Measurements from ENCODE around the gene XXYLT1. TPM values are rescaled to one million over a fixed set of nuclear protein-coding genes. Genes with fewer than 3 reads are reported as not detected.

The XXYLT1 gene
- total and polyA plus RNA-seq, 9 of the 15 experiments (the other 6 are each of a cell fraction or from before 2014, with no cell fraction given), result 1.9 to 18.9 (median 15.0) TPM

DNA sequence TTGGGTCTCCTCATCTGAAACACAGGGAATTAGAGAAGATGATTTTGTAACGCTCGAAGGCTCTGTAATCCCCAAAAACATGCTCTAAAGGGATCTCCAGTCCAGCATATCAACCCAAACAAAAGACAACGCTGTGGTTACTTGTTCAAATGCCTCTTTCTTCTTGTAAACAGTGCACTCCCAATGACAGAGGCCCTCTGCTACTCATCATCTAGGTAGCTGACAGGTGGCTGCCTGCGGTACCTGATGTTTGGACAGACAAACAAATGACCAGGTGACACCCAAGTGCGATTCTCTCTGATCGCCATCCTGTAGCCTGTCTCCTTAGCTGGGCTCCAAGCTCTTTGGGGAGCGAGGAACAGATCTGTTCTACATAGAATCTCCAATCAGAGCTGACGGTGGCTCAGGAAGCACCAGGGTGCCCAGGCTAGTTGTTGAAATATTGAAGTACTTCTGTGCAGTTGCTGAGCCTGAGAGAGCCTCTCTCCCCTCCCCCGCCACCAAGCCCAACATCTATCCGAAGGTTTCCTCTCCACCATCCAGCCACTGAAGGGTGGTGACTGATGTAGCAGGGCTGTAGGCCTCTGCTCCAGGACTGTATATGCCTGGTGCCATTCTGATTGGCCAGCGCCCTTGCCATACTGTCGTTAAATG, 238.7 kb downstream of the XXYLT1 start:
- DNase-seq (ENCODE audit: extremely low read depth in 1 of 4, low spot score in 3 of 4), result no peak
- Histone ChIP-seq H3K4me3 (no peak overlapping the region), H3K36me3 (ENCODE audit: control insufficient read depth, insufficient read depth, low read length) (no peaks in the 10 kb centered on the region), H3K4me2 (ENCODE audit: insufficient read depth, low read length) (no peak overlapping the region), H2AFZ (ENCODE audit: low read depth, low read length) (no peak overlapping the region), H3K27me3 (ENCODE audit: control insufficient read depth in 2 of 2, insufficient read depth in 2 of 2, low read length in 2 of 2) (peaks cover 58 to 88% of the 10 kb centered on the region in 2 experiments), H4K20me1 (replicated peaks; ENCODE audit: control insufficient read depth, insufficient read depth, low read length) (no peaks in the 10 kb centered on the region), H3K9ac (ENCODE audit: insufficient read depth in 1 of 2, low read depth in 2 of 2, low read length in 2 of 2) (no peak overlapping the region), H3K4me1 (replicated peaks in 1 of 2; ENCODE audit: control insufficient read depth in 2 of 2, insufficient read depth in 2 of 2, low read length in 2 of 2) (peaks cover 0 to 16% of the 10 kb centered on the region in 2 experiments; a peak in 2 of 5 replicates), H3K79me2 (ENCODE audit: control insufficient read depth, insufficient read depth, low read length) (no peaks in the 10 kb centered on the region), H3K9me1 (ENCODE audit: control insufficient read depth, insufficient read depth, low read length) (no peaks in the 10 kb centered on the region), H3K9me3 (replicated peaks; ENCODE audit: control insufficient read depth, insufficient read depth, low read depth, low read length) (no peaks in the 10 kb centered on the region), H3K27ac (ENCODE audit: extremely low read depth, low read depth, low read length) (no peak overlapping the region)
- ATAC-seq, result no peak
- ChIA-PET CTCF (ENCODE audit: low intra/inter-chr PET ratio) (no interaction called here), POLR2A (interaction anchor here (1.3 to 1.5 kb wide), 2 partner anchors 10 to 12 kb away, joined by 4 read pairs; no protein-coding TSS in a partner anchor)
- FAIRE-seq, result no peak
- BruUV-seq (replicated peaks), result no TSS peak
- intact Hi-C loops (cut with micrococcal nuclease), result no loop called here
- WGBS (ENCODE audit: insufficient coverage, low coverage, missing lambda C conversion rate), result under 1% methylated on average over 12 of the region's 12 CpGs
- in situ Hi-C loops (cut with MboI), result no loop called here
- TF ChIP-seq GATA2 (CRISPR knock-in tag; IDR thresholded peaks at IDR 0.05) (no peak), NCOA6 (IDR thresholded peaks at IDR 0.05) (no peak), ZNF699 (CRISPR knock-in tag; IDR thresholded peaks at IDR 0.05; ENCODE audit: insufficient replicate concordance) (no peak), FOXK1 (CRISPR knock-in tag; IDR thresholded peaks at IDR 0.05; ENCODE audit: borderline replicate concordance) (no peak), TSC22D4 (tag; IDR thresholded peaks at IDR 0.05) (no peak), MEIS2 (IDR thresholded peaks at IDR 0.05; ENCODE audit: partially characterized antibody) (no peak), PCBP2 (IDR thresholded peaks at IDR 0.05; ENCODE audit: low read depth, low read length, poor library complexity, severe bottlenecking) (no peak), ZNF79 (CRISPR knock-in tag; IDR thresholded peaks at IDR 0.05; ENCODE audit: low read depth) (no peak), SP2 (IDR thresholded peaks at IDR 0.05; ENCODE audit: extremely low read depth, low read depth, low read length, poor library complexity, severe bottlenecking) (no peak), TAF15 (IDR thresholded peaks at IDR 0.05; ENCODE audit: low read depth, low read length) (no peak), ATF7 (IDR thresholded peaks at IDR 0.05) (no peak), EWSR1 (IDR thresholded peaks at IDR 0.05; ENCODE audit: borderline replicate concordance, low read depth, partially characterized antibody) (no peak), PHB2 (IDR thresholded peaks at IDR 0.05; ENCODE audit: low read depth) (no peak), L3MBTL2 (IDR thresholded peaks at IDR 0.05) (no peak), SIN3B (IDR thresholded peaks at IDR 0.05; ENCODE audit: low read depth) (no peak), GATAD2A (IDR thresholded peaks at IDR 0.05) (no peak), ZNF133 (CRISPR knock-in tag; IDR thresholded peaks at IDR 0.05) (no peak)
- TF ChIP-seq, protein P1, sequence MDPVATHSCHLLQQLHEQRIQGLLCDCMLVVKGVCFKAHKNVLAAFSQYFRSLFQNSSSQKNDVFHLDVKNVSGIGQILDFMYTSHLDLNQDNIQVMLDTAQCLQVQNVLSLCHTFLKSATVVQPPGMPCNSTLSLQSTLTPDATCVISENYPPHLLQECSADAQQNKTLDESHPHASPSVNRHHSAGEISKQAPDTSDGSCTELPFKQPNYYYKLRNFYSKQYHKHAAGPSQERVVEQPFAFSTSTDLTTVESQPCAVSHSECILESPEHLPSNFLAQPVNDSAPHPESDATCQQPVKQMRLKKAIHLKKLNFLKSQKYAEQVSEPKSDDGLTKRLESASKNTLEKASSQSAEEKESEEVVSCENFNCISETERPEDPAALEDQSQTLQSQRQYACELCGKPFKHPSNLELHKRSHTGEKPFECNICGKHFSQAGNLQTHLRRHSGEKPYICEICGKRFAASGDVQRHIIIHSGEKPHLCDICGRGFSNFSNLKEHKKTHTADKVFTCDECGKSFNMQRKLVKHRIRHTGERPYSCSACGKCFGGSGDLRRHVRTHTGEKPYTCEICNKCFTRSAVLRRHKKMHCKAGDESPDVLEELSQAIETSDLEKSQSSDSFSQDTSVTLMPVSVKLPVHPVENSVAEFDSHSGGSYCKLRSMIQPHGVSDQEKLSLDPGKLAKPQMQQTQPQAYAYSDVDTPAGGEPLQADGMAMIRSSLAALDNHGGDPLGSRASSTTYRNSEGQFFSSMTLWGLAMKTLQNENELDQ (CRISPR knock-in tag; IDR thresholded peaks at IDR 0.05; ENCODE audit: borderline replicate concordance), result no peak
- TF ChIP-seq, protein P2, sequence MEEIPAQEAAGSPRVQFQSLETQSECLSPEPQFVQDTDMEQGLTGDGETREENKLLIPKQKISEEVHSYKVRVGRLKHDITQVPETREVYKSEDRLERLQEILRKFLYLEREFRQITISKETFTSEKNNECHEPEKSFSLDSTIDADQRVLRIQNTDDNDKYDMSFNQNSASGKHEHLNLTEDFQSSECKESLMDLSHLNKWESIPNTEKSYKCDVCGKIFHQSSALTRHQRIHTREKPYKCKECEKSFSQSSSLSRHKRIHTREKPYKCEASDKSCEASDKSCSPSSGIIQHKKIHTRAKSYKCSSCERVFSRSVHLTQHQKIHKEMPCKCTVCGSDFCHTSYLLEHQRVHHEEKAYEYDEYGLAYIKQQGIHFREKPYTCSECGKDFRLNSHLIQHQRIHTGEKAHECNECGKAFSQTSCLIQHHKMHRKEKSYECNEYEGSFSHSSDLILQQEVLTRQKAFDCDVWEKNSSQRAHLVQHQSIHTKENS (CRISPR knock-in tag; IDR thresholded peaks at IDR 0.05), result no peak

All from K562 (cell line).